Omental fat pad (tissue), 4 donors: Measurements from ENCODE around the gene TBCB. TPM values are rescaled to one million over a fixed set of nuclear protein-coding genes. Genes with fewer than 3 reads are reported as not detected.
A peak's percentile ranks its signal among the peaks of the same experiment; 100 is the strongest.

ENCODE experiments used
- ATAC-seq: fragments of 150-250 bp; one replicate; pipeline ENCODE4 v1.9.1; 2016; ENCODE audit warnings: mild to moderate bottlenecking, moderate library complexity; ENCODE audit not compliant: low FRiP score
- DNase-seq: peaks from one replicate; pipeline ENCODE4 v3.0.0-alpha.2; 2019; ENCODE audit warnings: low spot score
- total RNA-seq, 4 donors: library from RNA; depleted of rRNA; stranded (reverse); fragments of >200 nt; gene quantifications; one replicate each; pipeline ENCODE4 v1.1.0, GENCODE V29; 2016
- TF ChIP-seq, protein P1 (sequence below), 3 donors: fragments of 450-650 bp; IDR thresholded peaks; one replicate each; pipeline ENCODE4 v1.5.1; 2016 to 2017; ENCODE audit warnings: antibody characterized with exemption in 3 of 3, mild to moderate bottlenecking in 3 of 3, moderate library complexity in 2 of 3

TBCB gene
- total RNA-seq, 4 donors from 2014 or later, result 86.9 to 126 (median 106) TPM

DNA sequence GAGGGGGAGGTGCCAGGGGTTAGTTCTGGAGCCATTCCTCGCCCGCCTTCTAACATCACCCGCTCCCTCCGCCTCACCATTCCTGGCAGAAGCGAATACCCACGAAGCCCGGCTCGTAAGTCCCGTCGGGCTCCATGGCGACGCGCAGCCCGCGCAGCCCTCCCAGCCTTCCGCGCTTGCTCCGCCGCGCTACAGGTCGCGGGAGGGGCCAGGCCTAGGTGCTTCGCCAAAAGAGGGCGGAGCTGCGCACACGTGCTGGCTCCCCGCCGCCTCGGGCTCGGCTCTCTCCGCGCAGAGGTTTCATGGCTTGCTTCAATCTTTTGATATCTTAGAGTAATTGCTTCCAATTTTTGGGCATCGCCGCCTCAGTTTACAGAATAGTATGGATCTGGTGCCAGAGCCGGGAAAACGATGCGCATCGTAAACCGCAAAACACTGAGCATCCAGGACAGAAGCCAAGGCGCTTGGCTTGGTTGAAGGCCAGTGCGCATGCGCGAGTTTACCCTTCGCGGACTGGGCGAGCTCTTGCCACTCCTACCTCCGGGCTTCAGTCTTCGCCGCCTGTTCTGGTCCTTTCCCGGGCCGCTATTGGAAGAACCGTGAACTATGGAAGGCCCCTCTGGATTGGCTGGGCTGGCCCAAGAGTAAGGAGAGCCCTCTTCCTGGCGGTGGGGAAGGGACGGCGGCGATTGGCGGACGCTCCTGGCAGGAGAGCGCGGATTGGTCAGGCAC lies 381 bp upstream of the TBCB start, which contains the start of gene POLR2I:
TSS of gene POLR2I (minus strand) at position 155 of the 732 bp plus-strand sequence. CDS start at position 136, 19 bp downstream.
- ATAC-seq (peak; percentile 96), DNase-seq (peak; percentile 97)
- TF ChIP-seq, protein P1, sequence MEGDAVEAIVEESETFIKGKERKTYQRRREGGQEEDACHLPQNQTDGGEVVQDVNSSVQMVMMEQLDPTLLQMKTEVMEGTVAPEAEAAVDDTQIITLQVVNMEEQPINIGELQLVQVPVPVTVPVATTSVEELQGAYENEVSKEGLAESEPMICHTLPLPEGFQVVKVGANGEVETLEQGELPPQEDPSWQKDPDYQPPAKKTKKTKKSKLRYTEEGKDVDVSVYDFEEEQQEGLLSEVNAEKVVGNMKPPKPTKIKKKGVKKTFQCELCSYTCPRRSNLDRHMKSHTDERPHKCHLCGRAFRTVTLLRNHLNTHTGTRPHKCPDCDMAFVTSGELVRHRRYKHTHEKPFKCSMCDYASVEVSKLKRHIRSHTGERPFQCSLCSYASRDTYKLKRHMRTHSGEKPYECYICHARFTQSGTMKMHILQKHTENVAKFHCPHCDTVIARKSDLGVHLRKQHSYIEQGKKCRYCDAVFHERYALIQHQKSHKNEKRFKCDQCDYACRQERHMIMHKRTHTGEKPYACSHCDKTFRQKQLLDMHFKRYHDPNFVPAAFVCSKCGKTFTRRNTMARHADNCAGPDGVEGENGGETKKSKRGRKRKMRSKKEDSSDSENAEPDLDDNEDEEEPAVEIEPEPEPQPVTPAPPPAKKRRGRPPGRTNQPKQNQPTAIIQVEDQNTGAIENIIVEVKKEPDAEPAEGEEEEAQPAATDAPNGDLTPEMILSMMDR (IDR thresholded peaks at IDR 0.05), result peak in 1 of 3 donors; percentile 4

DNA sequence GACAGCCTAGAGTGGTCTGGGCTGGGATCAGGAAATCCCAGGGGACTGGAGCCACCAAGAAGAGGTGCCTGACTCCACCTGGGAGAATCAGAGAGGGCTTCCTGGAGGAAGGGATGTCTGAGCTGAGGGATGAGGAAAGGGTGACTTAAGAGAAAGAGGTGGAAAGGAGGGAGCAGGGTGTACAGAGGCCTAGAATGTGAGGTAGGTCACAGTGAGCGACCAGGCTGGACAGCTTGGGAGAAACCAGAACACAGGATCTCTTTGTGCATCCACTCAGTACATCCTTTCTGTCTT lies 1.0 kb downstream of the TBCB start:
- no peak for ATAC-seq
- TF ChIP-seq, protein P1 (IDR thresholded peaks at IDR 0.05), result no peak
- DNase-seq, result no peak

DNA sequence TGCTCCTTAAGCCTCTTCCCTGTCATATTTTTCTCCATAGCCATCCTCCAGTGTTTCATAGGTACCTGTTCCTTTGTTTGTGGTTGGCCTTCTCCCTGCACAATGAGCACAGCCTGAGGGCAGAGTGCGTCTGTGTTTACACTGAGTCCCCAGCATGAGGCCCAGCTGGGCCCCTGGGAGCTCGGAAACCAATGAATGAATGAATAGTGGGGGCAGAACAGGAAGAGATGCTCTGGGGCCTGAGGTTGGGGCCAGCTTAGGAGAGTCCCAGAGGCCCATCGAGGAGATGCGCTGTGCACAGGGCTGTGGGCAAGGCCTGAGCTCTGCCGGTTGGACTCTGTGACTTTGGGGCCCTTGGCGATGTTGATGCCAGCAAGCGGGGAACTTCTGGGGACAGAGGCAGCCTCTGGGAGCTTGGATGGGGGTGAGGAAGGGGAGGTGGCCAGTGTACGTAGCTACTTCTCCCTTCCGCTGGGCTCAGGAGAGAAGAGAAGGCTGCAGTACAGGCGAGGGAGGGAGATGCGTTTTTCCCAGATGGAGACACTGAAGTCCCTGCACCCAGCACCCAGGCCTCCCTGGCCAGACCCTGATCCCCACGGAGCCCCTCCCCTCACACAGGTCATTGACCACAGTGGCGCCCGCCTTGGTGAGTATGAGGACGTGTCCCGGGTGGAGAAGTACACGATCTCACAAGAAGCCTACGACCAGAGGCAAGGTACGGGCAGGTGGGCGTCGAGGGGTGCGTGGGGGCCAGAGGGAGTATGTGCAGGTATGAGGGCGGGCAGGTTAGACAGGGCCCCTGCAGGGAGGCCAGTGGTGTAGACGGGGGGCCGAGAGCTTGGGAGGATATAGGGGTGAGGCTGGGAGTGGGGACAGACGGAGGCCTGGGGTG lies 5.1 kb downstream of the TBCB start:
- TF ChIP-seq, protein P1 (IDR thresholded peaks at IDR 0.05), result no peak
- ATAC-seq (no peak), DNase-seq (no peak)

DNA sequence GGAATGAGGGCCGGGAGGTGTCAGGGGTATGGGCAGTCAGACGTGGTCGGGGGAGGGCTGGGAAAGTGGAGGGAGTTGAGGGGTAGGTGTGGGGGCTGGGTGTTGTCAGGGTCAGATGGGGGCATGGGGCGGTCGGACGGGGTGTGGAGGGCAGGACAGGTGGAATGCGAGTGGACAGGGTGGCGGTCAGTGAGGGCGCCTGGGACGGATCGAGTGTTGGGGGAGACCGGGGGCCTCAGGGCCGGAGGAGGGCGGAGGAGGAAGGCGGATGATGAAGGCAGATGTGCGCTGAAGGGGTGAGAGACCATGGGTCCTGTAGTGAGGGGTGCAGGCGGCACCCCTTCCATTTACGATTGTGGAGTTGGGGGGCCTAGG lies 5.7 kb downstream of the TBCB start:
- ATAC-seq, result no peak
- TF ChIP-seq, protein P1 (IDR thresholded peaks at IDR 0.05), result no peak
- DNase-seq, result no peak

DNA sequence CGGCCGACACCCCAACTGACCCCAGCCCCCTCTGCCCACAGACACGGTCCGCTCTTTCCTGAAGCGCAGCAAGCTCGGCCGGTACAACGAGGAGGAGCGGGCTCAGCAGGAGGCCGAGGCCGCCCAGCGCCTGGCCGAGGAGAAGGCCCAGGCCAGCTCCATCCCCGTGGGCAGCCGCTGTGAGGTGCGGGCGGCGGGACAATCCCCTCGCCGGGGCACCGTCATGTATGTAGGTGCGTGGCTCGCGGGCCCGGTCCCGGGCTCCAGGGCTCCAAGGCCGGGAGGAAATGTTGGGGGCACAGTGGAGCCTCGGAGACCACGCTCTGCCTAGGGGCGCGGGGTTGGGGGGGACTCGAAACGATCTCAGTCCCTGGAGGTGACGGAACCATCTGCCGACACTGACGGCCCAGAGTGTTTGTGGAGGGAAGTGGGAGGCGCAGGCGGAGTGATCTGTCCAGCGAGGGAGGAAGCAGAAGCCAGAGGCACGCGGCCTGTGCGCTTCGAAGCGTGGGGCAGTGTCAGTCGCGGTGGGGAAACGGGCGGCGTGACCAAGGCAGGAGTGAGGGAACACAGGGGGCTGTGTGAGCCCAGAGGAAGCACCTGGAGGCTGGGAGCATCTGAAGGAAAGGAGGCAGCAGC lies 6.3 kb downstream of the TBCB start:
- TF ChIP-seq, protein P1 (IDR thresholded peaks at IDR 0.05), result no peak
- DNase-seq (no peak), ATAC-seq (no peak)

DNA sequence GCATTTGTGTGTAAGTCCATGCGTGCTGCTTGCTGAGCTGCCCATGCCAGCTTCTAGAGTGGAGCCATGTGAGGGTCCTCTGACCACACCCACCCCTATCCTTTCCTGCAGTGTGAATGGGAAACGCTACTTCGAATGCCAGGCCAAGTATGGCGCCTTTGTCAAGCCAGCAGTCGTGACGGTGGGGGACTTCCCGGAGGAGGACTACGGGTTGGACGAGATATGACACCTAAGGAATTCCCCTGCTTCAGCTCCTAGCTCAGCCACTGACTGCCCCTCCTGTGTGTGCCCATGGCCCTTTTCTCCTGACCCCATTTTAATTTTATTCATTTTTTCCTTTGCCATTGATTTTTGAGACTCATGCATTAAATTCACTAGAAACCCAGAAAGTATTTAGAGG lies 10.3 kb downstream of the TBCB start:
- ATAC-seq, result no peak
- no peak for DNase-seq
- TF ChIP-seq, protein P1 (IDR thresholded peaks at IDR 0.05), result no peak
